ENCODE results near the gene PTK6.

The PTK6 gene

GRCh38 chr20:63556873-63557478 lies 19.8 kb upstream of the PTK6 start:
- DNase-seq, result no peak

DNA sequence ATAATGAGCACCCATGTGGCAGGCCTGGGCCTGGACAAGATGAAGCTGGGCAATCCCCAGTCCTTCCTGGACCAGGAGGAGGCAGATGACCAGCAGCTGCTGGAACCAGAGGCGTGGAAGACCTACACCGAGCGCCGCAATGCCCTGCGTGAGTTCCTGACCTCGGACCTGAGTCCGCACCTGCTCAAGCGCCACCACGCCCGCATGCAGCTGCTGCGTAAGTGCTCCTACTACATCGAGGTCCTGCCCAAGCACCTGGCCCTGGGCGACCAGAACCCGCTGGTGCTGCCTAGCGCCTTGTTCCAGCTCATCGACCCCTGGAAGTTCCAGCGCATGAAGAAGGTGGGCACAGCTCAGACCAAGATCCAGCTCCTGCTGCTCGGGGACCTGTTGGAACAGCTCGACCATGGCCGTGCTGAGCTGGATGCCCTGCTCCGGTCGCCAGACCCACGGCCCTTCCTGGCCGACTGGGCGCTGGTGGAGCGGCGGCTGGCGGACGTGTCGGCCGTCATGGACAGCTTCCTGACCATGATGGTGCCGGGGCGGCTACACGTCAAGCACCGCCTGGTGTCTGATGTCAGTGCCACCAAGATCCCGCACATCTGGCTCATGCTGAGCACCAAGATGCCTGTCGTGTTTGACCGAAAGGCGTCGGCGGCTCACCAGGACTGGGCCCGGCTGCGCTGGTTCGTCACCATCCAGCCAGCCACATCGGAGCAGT lies 18.6 kb upstream of the PTK6 start:
- DNase-seq, result no peak

DNA sequence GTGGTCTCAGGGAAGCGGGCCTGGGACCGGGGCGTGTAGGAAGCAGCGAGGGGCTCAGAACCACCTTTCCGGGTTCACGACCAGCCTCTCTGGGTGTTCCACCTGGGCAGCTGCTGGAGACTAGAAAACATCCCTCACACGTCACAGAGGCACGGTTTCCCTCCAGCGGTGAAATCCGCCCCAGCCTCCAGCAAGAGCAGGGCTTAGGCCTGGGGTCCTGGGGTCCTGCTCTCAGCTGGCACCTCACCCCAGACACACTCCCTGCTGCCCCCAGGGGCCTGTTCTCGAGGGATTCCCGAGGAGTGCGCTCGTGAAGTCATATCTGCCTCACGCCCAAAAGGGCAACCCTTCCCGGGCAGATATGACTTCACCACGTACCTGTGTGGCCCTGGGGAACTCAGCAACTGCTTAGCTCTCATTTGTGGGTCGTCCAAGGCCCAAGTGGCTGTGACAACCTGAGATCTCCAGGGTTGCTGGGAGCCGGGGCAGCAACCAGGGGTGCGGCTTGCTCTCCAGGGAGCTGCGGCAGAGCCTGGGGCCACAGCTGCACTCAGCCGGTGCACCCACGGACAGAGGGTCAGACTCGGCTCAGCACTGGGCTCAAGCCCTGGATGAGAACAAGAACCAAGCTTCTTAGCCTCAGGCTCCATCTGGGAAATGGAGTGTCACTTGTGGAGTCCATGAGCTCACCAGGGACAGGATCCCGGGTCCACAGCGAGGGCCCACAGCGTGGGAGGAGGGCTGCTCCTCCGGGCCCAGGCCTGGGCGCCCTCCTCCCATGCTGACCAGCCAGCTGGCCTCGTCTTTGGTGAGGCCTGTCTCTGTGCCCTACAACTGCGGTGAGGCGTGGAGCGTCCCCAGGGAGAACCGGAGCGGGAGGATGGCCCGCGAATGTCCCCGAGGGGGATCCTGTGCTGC lies 17.4 kb upstream of the PTK6 start:
- DNase-seq, result no peak

DNA sequence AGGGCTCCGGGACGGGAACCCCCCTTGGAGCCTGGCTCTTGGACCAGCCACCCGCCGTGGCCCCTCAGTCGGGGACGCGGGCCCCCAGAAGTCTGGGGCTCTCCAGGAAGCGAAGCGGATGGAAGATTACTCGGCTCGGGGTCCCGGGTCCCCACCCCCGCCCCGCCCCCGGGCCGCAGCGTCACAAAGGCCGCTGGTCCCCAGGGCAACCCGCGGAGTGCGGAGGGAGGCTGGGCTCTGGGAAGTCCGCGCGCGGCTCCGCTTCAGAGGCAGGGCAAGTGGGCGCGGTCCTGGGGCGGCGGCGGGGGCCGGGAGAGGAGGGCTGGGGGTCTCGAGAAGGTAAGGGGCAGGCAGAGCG lies 16.7 kb upstream of the PTK6 start, which contains the start of gene FNDC11:
Gene FNDC11, plus strand, starts transcription at position 227 of the 358 bp plus-strand sequence. CDS start 1,505 bp downstream, outside the sequence.
- DNase-seq, result peak; percentile 31

GRCh38 chr20:63553251-63553932 lies 16.2 kb upstream of the PTK6 start:
- DNase-seq, result peak; percentile 87

DNA sequence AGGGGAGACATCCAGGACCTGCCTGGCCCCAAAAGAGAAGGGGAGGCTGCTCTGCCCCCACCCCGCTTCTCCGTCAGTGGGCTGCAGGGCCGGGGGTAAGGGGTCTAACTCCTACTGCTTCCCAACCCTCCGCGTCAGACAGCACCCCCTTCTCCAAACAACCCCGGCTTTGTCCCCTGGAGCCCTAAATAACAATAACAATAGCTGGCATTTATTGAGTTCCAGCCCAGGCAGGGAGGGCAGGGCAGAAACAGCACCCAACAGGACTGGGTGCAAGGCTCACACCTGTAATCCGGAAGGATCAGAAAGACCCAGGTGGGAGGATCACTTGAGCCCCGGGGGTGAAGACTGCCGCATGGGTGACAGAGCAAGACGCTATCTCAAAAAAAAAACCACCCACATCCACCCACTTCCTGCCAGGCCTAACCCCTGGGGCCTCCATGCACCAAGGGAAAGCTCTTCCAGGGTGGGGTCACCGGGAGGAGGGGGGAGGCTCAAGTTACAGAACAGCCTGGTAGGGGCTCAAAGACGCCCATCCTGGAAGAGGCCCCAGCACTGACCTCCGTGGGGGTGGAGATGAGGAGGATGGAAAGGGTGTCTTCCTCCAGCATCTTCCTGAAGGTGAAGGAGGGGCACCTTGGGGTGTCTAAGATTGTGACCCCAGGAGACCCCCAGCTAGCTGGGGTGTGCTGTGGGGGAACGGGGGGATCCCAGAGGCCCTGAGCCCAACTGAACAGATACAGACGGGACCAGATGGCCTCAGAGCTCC lies 15.5 kb upstream of the PTK6 start:
- DNase-seq, result peak; percentile 38

DNA sequence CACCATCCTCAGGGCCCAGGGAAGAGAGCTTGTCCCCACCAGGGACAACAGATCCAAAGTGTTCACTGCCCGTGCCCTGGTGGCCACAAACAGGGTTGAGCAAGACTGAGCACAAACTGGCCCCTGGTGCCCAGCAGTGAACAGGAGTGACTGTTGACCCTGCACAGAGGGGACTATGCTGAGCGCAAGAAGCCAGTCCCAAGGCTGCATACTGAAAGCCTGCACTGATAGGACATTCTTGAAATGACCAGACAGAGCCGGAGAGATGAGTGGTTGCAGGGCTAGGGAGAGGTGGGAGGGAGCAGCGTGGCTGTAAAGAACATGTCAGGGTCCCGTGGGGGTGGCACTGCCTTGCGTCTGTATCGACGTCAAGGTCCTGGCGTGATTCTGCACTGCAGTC lies 13.9 kb upstream of the PTK6 start:
- no peak for DNase-seq

DNA sequence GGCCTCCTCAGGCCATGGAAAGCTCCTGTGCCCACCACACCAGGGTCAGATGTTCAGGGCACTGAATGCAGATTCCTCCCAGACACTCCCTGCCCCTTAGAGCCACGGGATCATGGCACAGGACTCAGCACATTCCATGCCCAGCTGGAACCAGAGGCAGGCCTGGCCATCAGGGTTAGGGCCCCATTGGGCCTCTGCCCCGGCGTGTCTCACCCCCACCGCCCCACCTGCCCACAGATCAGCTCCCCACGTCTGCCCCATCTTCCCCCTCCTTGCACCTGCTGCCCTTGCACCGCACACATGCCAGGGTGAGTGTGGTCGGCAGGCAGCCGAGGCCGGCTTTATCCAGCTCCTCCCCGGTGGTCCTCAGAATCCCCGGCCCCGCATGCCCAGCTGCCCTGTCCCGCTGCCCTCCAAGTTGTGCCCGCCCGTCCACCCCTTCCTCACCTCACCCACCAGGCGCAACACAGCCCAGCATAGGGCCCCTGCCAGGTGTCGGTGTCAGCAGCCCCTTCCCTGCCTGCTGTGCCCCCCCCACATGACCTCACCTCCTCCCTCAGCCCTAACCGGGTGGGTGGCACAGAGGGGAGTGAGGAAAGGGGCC lies 12.6 kb upstream of the PTK6 start:
- no peak for DNase-seq

GRCh38 chr20:63549019-63549418 lies 11.8 kb upstream of the PTK6 start:
- DNase-seq, result no peak

- DNase-seq, result no peak
Measured at GRCh38 chr20:63548542-63548941, 11.4 kb upstream of the PTK6 start.

GRCh38 chr20:63547725-63548480 lies 10.7 kb upstream of the PTK6 start, which contains the start of gene SRMS:
SRMS (minus strand) TSS chr20:63547749; CDS start chr20:63547463, 286 bp downstream.
- no peak for DNase-seq

GRCh38 chr20:63546956-63547724 lies 10.0 kb upstream of the PTK6 start:
- no peak for DNase-seq

DNA sequence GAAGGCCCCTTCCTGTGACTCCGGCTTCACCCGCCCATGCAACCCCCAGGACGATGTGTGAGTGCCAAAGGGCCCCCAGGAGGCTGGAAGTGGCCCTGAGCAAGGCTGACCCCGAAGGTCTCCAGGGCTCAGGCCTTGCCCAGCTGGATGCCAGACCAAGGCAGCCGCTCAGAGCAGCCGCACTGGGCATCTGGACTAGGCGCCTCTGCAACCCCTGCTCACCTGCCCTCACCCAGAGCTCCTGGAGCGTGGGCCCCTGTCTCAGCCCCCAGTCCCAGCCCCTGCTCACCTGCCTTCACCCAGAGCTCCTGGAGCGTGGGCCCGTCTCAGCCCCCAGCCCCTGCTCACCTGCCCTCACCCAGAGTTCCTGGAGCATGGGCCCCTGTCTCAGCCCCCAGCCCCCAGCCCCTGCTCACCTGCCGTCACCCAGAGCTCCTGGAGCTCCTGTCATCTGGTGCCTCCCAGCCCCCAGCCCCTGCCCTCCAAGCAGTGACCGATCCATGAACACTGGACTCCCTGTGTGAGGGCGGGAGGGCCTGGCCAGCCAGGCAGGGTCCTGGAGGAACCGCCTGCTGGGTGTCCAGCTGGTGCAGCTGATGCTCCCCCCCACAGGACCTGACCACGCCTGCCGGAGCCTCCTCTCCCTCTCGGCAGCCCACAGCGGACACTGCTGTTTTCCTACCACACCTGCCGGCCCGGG lies 9.2 kb upstream of the PTK6 start:
- no peak for DNase-seq

DNA sequence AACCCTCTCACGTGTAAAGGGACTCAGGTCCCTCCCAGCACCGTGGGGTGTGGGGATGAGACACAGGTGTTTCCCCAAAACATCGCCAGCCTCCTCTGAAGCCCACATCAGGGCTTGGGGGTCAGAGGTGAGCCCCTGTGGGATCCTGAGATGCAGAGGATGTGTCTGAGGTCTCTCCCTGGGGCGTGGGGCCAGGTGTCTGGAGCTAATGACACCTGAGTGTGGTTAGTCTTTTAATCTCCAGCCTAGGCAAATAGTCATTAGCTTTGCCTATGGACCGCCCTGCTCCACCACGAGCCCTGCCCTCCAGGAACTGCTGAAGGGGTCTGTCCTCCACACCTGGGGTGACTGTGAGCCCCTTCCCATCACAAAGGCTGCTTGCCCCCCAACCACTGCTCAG lies 8.6 kb upstream of the PTK6 start:
- no peak for DNase-seq

DNA sequence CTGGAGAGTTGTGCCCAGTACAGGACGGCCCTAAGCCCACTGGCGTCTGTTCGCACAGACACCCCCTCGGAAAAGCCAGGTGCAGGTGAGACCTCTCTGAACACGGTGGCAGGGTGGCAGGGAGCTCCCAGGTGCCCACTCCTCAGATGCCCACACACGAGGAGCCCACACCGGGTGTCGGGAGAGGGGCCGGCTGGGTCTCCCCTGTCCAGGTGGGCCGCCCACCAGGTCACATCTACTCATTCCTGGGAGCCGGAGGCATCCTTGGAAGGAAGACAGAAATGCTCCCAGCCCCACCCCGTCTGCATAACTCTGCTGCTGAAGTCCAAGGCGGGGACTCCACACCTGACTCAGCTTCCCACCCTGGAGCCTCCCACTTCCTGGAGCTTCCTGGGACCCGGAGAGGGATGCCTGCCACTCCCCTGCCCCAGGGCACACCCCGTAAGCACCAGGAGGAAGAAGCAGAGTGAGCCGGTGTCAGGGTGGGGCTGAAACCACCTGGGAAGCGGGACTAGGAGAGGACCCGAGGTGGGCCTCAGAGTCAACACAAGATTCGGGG lies 7.9 kb upstream of the PTK6 start:
- DNase-seq, result no peak

- DNase-seq, result no peak
Measured at GRCh38 chr20:63544241-63544957, 7.2 kb upstream of the PTK6 start.

DNA sequence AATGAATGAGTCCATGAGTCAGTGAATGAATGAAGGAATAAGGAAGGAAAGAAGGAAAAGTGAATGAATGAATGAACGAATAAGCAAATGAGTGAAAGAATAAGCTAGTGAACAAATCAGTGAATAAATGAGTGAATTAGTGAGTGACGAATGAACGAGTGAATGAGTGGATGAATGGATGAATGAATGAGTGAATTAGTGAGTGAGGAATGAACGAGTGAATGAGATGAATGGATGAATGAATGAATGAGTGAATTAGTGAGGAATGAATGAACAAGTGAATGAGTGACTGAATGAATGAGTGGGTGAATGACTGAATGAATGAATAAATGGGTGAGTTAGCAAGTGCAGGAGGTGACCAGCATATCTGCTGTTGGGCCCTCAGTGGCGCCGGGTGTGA lies 6.6 kb upstream of the PTK6 start:
- no peak for DNase-seq

- DNase-seq, result no peak
Measured at GRCh38 chr20:63543131-63543530, 6.0 kb upstream of the PTK6 start.

GRCh38 chr20:63542696-63543095 lies 5.5 kb upstream of the PTK6 start:
- DNase-seq, result no peak

Data from stimulated activated CD4-positive, alpha-beta T cell treated with anti-CD3 and anti-CD28 coated beads, Interleukin-4, amount 100 ng/mL, for 24 hours (primary cell).